Activated T-helper 17 cell treated with anti-CD3 and anti-CD28 coated beads, Interleukin-2, amount 50 U/mL, for 72 hours (primary cell): ENCODE data around the gene BTNL3. TPM values are rescaled to one million over a fixed set of nuclear protein-coding genes. Genes with fewer than 3 reads are reported as not detected.
"Not testable (repeated sequence)": the region's sequence is repeated elsewhere in the genome, so short reads cannot be mapped to it uniquely, and the experiment has no call there.

Experiments used
- ATAC-seq: fragments of 150-1000 bp; cut with Tn5 transposase; replicated peaks from 2 replicates; pipeline ENCODE4 v1.10.0; 2021; ENCODE audit warnings: mild to moderate bottlenecking, moderate library complexity
- H3K27ac Mint-ChIP-seq: one replicate; pipeline ENCODE4 v1.8.0; 2022; ENCODE audit warnings: mixed read lengths
- H3K27me3 Mint-ChIP-seq: one replicate; pipeline ENCODE4 v1.8.0; 2022; ENCODE audit warnings: mixed read lengths
- H3K36me3 Mint-ChIP-seq: one replicate; pipeline ENCODE4 v1.8.0; 2022; ENCODE audit warnings: low read depth, mild to moderate bottlenecking, mixed read lengths
- H3K4me1 Mint-ChIP-seq: one replicate; pipeline ENCODE4 v1.8.0; 2022; ENCODE audit warnings: mixed read lengths
- H3K4me3 Mint-ChIP-seq: one replicate; pipeline ENCODE4 v1.8.0; 2022; ENCODE audit warnings: mild to moderate bottlenecking, mixed read lengths
- H3K9me3 Mint-ChIP-seq: one replicate; pipeline ENCODE4 v1.8.0; 2022; ENCODE audit warnings: mixed read lengths
- total RNA-seq, 2 donors: library from RNA; stranded (reverse); gene quantifications; one replicate each; pipeline ENCODE4 v1.2.3, GENCODE V29; 2022

BTNL3 gene
- total RNA-seq, 2 donors from 2014 or later, result not detected

DNA sequence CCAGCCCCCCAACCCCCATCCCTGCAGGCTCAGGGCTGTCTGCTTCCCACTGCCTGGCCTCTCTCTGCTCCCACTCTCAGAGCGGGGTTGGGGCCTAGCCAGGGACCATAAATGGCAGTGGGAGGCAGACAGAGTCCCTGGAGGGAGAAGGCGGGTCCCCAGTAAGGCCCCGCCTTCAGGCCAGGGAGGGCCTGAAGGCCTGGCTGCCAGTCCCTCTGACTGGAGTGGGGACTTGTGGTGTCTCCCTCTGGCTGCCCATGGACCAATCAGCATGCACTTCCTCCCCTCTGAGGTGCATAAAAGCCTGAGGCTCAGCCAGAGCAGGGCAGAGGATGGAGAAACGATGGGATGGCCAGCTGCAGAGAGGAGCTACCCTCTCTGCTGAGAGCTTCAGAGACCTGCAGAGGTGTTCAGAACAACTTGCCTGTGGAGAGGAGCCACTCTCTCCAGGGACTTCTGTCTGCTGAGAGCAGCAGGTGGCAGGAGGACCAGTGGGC lies 48.8 kb downstream of the BTNL3 start:
- no peaks in the 10 kb centered on the region for H3K4me1 Mint-ChIP-seq
- no peaks in the 10 kb centered on the region for H3K9me3 Mint-ChIP-seq
- H3K27me3 Mint-ChIP-seq, result peaks cover 40% of the 10 kb centered on the region
- H3K27ac Mint-ChIP-seq, result no peak overlapping the region
- peak; percentile 19 for ATAC-seq
- no peak overlapping the region for H3K4me3 Mint-ChIP-seq
- H3K36me3 Mint-ChIP-seq, result no peaks in the 10 kb centered on the region

DNA sequence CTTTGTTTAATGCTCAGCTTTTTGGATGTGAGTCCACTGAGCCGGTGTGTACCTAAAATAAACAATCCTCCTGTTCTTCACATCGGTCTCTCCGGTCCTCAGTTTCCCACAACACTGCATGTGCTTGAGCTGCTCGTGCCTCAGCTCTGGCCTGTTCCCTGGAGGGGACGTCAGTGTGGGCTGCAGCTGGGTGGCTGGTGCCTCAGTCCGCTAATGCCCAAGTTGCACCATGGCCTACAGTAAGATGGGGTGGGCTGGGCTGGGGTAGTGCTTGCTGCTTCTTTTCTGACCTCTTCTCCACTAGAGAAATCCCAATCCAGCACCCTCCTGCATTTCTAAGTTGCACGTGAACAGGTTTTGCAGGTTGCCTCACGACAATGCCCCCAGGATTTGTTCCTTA lies 50.8 kb downstream of the BTNL3 start:
- H3K4me1 Mint-ChIP-seq, result no peaks in the 10 kb centered on the region
- H3K9me3 Mint-ChIP-seq, result no peaks in the 10 kb centered on the region
- H3K4me3 Mint-ChIP-seq, result no peak overlapping the region
- peaks cover 57% of the 10 kb centered on the region for H3K27me3 Mint-ChIP-seq
- no peak overlapping the region for H3K27ac Mint-ChIP-seq
- H3K36me3 Mint-ChIP-seq, result no peaks in the 10 kb centered on the region
- ATAC-seq, result no peak

DNA sequence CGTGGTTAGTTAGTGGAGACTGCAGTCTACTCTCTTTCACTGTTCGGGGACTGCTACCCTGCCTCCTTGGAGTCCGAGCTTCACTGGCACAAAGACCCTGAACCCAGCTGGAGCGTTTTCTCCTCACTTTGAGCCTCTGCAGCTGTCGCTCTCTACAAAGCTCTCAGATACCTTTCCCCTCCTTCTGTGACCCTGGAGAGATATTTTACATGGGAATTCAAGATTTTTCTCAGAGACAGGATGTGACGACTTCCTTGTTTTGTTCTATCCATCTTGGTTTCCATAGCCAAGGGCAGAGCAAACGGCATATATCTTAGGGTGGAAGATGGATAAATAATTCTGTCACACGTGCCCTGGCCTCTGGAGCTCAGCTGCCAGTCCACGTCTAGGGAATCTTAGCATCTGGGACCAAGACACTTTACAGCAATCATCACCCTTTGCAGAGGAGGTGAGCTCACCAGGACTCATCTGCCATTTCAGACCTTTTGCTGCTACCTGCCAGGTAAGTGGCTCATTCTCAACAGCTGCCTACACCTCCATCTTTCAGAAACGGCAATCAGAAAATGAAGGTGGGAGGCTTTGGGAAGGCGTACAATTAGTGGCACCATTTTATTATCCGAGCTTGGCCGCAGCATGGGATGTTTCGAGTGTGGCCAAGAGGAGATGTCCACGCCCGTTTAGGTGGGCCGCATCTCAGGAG lies 51.4 kb downstream of the BTNL3 start, which contains the start of gene BTNL9:
TSS of gene BTNL9 (plus strand) at position 336 of the 700 bp plus-strand sequence. CDS start 5,224 bp downstream, outside the sequence.
- no peak within 1 kb of the TSS for H3K4me3 Mint-ChIP-seq
- no peaks in the 10 kb centered on the region for H3K4me1 Mint-ChIP-seq
- no peaks in the 10 kb centered on the region for H3K9me3 Mint-ChIP-seq
- H3K27me3 Mint-ChIP-seq, result peaks cover 58% of the 10 kb centered on the region
- H3K36me3 Mint-ChIP-seq, result no peaks in the 10 kb centered on the region
- no peak for ATAC-seq
- no peak within 1 kb of the TSS for H3K27ac Mint-ChIP-seq

DNA sequence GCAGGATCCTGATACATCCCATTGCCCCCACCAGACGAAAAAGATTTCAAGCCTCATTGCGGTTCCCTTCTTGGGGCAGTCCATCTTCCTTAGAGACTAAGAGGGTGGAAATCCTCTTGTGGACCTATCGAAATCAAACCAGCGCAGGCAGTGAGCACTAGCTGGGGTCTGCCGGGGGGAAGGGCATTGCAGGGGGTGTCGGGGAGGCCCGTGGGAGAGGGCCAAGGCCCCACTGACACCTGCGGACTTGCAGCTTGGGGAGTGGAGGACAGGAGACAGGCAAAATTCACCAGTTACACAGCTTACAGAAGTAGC lies 51.9 kb downstream of the BTNL3 start:
- H3K27ac Mint-ChIP-seq, result no peak overlapping the region
- no peaks in the 10 kb centered on the region for H3K36me3 Mint-ChIP-seq
- H3K27me3 Mint-ChIP-seq, result peaks cover 56% of the 10 kb centered on the region
- no peaks in the 10 kb centered on the region for H3K4me1 Mint-ChIP-seq
- no peaks in the 10 kb centered on the region for H3K9me3 Mint-ChIP-seq
- no peak for ATAC-seq
- H3K4me3 Mint-ChIP-seq, result no peak overlapping the region

DNA sequence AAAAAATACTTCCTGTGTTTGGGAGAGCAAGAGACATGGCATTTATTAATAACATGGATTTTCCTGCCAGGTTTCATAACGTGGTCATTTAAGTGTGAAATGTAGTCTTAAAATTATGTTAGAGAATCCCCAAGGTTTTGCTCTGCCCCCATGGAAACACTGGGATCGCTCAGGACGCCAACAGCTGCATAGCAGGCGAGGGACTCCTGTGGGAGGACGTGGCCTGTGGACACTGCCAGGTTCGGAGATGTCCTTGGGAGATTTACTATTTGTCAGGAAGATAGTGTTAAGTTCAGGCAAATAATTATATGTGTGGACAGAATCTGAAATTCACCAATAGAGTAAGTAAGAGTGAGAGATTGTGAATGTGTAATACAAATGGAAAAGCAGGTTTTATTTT lies 52.4 kb downstream of the BTNL3 start:
- Mint-ChIP-seq H3K36me3 (no peaks in the 10 kb centered on the region), H3K27me3 (peaks cover 55% of the 10 kb centered on the region), H3K27ac (no peak overlapping the region), H3K9me3 (no peaks in the 10 kb centered on the region), H3K4me3 (no peak overlapping the region), H3K4me1 (no peaks in the 10 kb centered on the region)
- no peak for ATAC-seq

DNA sequence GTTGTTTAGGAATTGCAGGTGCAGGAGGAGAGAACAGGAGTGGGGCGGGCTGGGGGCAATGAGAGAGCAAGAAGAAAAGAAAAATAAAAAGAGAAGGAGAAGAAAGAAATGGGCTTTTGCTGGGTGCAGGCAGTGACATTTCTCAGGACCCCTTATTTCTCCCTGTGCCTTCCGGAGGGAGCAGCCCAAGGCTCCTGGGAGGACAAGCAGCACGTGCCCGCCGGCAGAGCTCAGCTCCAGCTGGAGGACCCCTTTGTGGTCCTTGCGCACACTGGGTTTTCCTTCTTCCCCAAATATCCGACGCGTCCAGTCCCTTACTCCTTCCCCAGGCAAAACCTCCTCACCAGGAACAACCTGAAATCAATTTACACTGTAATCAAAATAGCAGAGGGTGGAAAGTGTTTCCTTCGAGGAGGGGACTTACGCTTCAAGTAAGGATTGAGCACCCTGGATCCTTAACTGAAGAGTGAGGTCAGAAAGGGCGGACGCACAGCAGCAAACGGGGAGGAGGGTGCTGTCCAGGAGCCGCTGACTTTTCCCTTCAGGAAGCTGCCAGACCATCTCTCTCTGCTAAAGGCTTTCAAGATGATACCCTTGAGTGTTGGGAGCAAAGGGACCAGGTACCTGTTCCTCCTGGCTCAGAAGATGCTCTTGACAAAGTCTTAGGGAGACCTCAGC lies 53.5 kb downstream of the BTNL3 start:
- Mint-ChIP-seq H3K27me3 (peaks cover 48% of the 10 kb centered on the region), H3K4me3 (no peak overlapping the region), H3K9me3 (no peaks in the 10 kb centered on the region), H3K36me3 (no peaks in the 10 kb centered on the region), H3K4me1 (no peaks in the 10 kb centered on the region), H3K27ac (no peak overlapping the region)
- no peak for ATAC-seq

DNA sequence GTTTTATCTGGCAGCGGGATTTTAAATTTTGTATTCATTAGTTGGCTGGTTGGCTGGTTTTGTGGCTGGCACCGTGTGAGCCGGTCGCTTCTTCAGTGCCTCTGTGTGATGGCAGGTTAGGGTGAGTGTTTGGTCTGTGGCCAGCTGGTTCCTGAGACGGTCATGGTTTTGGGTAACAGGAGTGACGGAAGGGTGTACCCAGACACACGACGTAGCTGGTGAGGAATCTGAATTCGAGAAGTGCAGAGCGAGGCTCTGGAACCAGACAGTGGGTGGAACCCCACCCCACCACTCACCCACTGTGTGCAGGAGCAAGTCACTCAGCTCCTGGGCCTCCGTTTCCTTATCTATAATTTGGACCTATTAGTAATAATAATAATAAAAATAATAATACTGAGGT lies 54.1 kb downstream of the BTNL3 start:
- no peaks in the 10 kb centered on the region for H3K4me1 Mint-ChIP-seq
- ATAC-seq, result no peak
- H3K4me3 Mint-ChIP-seq, result no peak overlapping the region
- H3K27me3 Mint-ChIP-seq, result peaks cover 52% of the 10 kb centered on the region
- H3K36me3 Mint-ChIP-seq, result no peaks in the 10 kb centered on the region
- H3K9me3 Mint-ChIP-seq, result no peaks in the 10 kb centered on the region
- no peak overlapping the region for H3K27ac Mint-ChIP-seq

DNA sequence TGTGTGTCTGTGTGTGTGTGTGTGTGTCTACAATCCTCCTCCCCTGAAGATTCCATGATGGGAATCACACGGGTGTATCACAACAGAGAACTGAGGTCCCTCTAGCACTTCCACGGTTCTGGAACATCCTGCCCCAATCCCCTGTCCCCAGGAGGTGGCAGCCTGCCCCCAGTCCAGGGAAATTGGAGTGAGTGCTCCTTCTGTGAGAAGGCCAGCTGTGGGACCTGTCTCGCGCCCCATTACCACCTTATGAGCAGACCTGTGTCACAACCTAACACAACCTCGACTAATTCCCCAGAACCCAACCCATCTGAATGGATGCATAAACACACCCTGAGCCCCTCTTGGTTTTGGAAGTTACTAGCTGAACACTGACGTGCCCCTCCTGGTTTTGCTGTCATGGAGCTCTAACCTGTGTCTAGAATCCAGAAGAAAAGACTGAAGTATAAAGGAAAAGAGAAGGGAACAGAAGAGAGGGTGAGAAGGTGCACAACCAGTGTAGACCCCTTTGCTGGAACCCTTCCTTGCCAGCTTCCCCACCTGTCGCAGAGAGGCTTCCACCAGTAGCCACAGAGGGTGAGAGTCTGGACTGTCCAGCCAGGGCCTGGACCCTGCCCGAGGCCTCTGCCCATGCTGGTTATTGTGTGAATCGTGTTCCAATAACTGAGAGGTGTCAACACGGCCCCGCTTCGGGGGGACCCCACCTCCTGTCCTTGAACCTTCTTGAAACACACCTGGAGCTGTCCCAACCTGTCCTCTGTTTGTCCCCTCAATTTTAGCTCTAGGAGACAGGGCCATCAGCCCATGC lies 54.8 kb downstream of the BTNL3 start:
- Mint-ChIP-seq H3K27me3 (peaks cover 52% of the 10 kb centered on the region), H3K4me1 (no peaks in the 10 kb centered on the region), H3K27ac (no peak overlapping the region), H3K4me3 (no peak overlapping the region), H3K9me3 (no peaks in the 10 kb centered on the region), H3K36me3 (no peaks in the 10 kb centered on the region)
- ATAC-seq, result no peak

DNA sequence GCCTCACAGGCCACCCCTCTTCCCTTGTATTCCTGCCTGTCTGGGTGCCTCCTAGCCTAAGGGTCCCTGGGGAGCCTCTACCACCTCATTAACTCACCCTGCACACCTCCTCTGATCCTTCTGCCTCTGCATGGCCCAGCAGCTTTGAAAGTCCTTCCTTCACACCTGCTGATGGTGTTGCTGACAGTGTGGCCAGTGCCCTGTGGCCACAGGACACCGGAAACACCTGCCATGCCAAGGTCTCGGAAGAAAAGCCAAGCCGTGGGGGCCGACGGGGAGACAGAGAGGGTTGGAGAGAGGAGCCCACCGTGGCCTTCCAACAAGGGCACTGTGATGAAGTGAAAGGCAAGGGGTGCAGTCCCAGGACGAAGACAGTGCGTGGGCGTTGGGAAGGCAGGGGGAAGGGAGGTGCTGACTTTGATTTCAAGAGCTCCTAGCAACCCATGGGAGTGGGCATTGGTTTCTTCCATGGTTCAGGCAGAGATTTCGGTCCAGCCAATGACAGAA lies 55.5 kb downstream of the BTNL3 start:
- no peak overlapping the region for H3K27ac Mint-ChIP-seq
- H3K4me3 Mint-ChIP-seq, result no peak overlapping the region
- no peaks in the 10 kb centered on the region for H3K4me1 Mint-ChIP-seq
- H3K27me3 Mint-ChIP-seq, result peaks cover 50% of the 10 kb centered on the region
- H3K9me3 Mint-ChIP-seq, result no peaks in the 10 kb centered on the region
- no peak for ATAC-seq
- H3K36me3 Mint-ChIP-seq, result no peaks in the 10 kb centered on the region

DNA sequence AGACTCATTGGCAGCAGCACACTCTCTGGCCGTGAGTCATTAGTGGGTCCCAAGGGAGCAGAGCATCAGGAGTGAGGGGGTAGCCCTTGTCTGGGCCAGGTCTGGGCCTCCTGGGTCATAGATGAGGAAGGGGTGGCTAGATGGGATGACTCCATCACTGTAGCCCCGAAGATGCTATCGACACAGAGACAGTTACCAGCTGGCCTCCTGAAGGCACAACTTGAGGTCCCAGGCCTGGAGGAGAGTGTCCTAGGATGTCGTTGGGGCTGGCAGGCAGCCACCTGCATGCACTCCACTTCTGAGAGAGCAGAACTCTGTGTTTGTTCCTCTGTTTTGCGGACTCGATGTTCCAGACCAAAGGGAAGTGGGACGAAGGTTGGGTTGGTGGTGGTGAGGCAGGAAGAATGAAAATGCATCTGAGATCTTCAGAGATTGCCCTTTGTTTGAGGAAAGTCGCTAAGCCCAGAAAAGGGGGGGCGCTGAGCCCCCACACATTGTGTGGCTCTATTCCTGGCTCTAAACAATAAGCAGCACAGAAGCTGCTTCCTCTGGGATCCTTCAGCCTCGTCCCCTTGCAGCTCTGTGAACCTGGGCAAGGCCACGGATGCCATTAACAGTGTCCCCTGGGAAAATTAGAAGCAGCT lies 56.1 kb downstream of the BTNL3 start:
- Mint-ChIP-seq H3K27me3 (peaks cover 51% of the 10 kb centered on the region), H3K4me3 (no peak overlapping the region), H3K9me3 (no peaks in the 10 kb centered on the region), H3K27ac (no peak overlapping the region), H3K36me3 (no peaks in the 10 kb centered on the region), H3K4me1 (no peaks in the 10 kb centered on the region)
- ATAC-seq, result no peak

DNA sequence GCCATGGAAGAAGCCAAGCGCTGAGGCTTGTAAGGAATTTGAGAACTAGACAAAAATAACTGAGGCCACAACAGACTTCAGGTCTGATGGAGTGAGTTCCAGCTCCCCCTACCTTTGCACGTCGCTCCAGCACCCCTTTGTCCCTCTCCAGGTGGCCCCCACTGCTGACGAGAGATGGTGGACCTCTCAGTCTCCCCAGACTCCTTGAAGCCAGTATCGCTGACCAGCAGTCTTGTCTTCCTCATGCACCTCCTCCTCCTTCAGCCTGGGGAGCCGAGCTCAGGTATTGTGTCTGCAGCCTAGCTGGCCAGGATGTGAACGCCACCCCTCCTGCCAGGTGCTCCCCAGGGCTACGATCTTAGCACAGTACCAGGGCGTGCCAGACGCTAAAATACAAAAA lies 56.7 kb downstream of the BTNL3 start:
- no peak for ATAC-seq
- Mint-ChIP-seq H3K27ac (no peak overlapping the region), H3K36me3 (no peaks in the 10 kb centered on the region), H3K4me3 (no peak overlapping the region), H3K27me3 (peaks cover 54% of the 10 kb centered on the region), H3K9me3 (no peaks in the 10 kb centered on the region), H3K4me1 (no peaks in the 10 kb centered on the region)

DNA sequence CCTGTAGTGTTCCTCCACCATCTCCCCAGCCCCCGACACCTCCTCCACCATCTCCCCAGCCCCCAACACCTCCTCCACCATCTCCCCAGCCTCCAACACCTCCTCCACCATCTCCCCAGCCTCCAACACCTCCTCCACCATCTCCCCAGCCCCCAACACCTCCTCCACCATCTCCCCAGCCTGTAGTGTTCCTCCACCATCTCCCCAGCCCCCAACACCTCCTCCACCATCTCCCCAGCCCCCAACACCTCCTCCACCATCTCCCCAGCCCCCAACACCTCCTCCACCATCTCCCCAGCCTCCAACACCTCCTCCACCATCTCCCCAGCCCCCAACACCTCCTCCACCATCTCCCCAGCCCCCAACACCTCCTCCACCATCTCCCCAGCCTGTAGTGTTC lies 57.2 kb downstream of the BTNL3 start:
- H3K4me3 Mint-ChIP-seq, ATAC-seq, H3K4me1 Mint-ChIP-seq, H3K36me3 Mint-ChIP-seq, H3K9me3 Mint-ChIP-seq, H3K27ac Mint-ChIP-seq: not testable (repeated sequence)
- H3K27me3 Mint-ChIP-seq, result peaks cover 55% of the 10 kb centered on the region

DNA sequence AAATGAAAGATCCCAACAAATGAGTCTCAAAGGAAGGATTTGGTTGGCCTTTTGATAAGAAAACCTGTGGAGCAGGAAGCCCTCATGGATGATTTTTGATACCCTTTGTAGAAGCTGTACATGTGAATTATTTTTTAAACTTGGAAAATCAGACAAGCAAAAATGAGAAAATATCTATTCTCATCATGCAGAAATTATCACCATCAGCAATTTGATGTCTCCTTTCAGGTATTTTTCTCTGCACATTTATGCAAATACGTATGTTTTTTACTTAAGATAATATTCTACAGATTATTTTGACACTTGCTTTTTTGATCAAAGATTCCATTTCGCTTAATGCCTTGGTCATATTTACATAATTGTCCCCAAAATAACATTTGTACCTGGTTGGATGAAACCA lies 58.6 kb downstream of the BTNL3 start:
- peaks cover 5% of the 10 kb centered on the region for H3K36me3 Mint-ChIP-seq
- peaks cover 55% of the 10 kb centered on the region for H3K27me3 Mint-ChIP-seq
- no peak overlapping the region for H3K27ac Mint-ChIP-seq
- no peaks in the 10 kb centered on the region for H3K9me3 Mint-ChIP-seq
- H3K4me1 Mint-ChIP-seq, result peaks cover 5% of the 10 kb centered on the region
- no peak overlapping the region for H3K4me3 Mint-ChIP-seq
- no peak for ATAC-seq

DNA sequence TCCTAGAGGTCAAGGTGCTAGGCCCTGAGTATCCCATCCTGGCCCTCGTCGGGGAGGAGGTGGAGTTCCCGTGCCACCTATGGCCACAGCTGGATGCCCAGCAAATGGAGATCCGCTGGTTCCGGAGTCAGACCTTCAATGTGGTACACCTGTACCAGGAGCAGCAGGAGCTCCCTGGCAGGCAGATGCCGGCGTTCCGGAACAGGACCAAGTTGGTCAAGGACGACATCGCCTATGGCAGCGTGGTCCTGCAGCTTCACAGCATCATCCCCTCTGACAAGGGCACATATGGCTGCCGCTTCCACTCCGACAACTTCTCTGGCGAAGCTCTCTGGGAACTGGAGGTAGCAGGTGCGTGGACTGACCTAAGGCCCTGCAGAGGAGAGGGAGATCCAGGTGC lies 59.3 kb downstream of the BTNL3 start:
- Mint-ChIP-seq H3K27ac (no peak overlapping the region), H3K4me1 (peaks cover 6% of the 10 kb centered on the region), H3K4me3 (no peak overlapping the region), H3K36me3 (peaks cover 7% of the 10 kb centered on the region), H3K9me3 (no peaks in the 10 kb centered on the region), H3K27me3 (peaks cover 51% of the 10 kb centered on the region)
- ATAC-seq, result no peak
